Neural crest cell (in vitro differentiated cells): ENCODE results near the gene FOXI1. TPM values are rescaled to one million over a fixed set of nuclear protein-coding genes. Genes with fewer than 3 reads are reported as not detected.

Experiments used
- DNase-seq: peaks from one replicate; pipeline ENCODE4 v3.0.0; 2021; ENCODE audit warnings: low read depth, mixed read lengths, low spot score
- H3K27ac Mint-ChIP-seq: one replicate; pipeline ENCODE4 v1.8.0; 2021; ENCODE audit warnings: mild to moderate bottlenecking, mixed read lengths; ENCODE audit not compliant: unreplicated experiment
- H3K27me3 Mint-ChIP-seq: 2 replicates; pipeline ENCODE4 v1.8.0; 2021; ENCODE audit warnings: low read depth, mild to moderate bottlenecking, mixed read lengths
- H3K36me3 Mint-ChIP-seq: 2 replicates; pipeline ENCODE4 v1.8.0; 2021; ENCODE audit warnings: low read depth, mild to moderate bottlenecking, mixed read lengths
- H3K4me1 Mint-ChIP-seq: 2 replicates; pipeline ENCODE4 v1.8.0; 2021; ENCODE audit warnings: mixed read lengths
- H3K4me3 Mint-ChIP-seq: one replicate; pipeline ENCODE4 v1.8.0; 2021; ENCODE audit warnings: mild to moderate bottlenecking, mixed read lengths
- H3K9me3 Mint-ChIP-seq: 2 replicates; pipeline ENCODE4 v1.8.0; 2021; ENCODE audit warnings: mixed read lengths
- total RNA-seq: library from RNA; stranded (reverse); gene quantifications from 2 replicates; pipeline ENCODE4 v1.2.1, GENCODE V29; 2021
- TF ChIP-seq, protein P1 (sequence below): fragments of 200-600 bp; sonication (generic); conservative IDR thresholded peaks from 2 replicates; pipeline ENCODE4 v1.5.0; 2021; ENCODE audit warnings: antibody characterized with exemption, mild to moderate bottlenecking

Gene FOXI1
- total RNA-seq, 1 donor from 2014 or later: not detected

DNA sequence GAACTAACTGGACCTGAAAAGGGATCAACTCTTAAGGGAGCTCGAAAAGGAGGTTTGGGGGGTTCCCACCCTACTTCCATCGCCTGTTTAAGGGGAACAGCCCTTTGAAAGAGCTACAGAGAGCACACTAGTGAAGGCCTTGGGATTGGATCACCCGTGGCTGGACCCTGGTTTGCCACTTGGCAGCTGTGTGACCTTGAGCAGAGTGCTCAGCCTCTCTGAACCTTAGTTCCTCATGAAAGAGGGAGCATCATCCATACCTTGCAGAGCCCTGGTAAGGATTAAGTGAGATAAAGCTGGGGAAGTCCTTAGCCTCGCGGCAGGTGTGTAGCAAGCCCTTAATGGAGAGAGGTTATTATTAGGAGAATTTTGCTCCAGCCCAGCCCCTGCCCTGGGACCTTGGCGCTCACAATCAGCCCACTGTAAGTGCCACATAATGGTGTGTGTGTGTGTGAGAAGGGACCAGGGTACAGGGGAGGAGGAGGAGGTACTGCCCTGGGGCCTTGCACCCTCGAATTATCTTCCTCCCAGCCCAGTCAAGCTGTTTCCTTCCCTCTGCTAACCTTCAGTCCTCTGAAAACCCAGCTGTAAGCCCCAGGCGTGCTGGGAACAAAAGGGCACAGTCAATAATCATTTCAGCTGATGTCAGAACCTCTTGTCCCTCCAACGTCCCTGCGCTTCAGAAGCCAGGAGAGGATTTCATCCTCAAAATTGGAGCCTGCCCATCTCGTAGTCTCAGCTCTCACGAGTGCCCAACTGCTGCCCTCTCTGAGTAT is 42.9 kb downstream of the FOXI1 start:
- Mint-ChIP-seq H3K9me3 (no peaks in the 10 kb centered on the region), H3K4me3 (no peak overlapping the region), H3K4me1 (peaks cover 21% of the 10 kb centered on the region), H3K27ac (no peak overlapping the region), H3K36me3 (no peaks in the 10 kb centered on the region), H3K27me3 (no peaks in the 10 kb centered on the region)
- DNase-seq: peak; percentile 14
- TF ChIP-seq, protein P1, sequence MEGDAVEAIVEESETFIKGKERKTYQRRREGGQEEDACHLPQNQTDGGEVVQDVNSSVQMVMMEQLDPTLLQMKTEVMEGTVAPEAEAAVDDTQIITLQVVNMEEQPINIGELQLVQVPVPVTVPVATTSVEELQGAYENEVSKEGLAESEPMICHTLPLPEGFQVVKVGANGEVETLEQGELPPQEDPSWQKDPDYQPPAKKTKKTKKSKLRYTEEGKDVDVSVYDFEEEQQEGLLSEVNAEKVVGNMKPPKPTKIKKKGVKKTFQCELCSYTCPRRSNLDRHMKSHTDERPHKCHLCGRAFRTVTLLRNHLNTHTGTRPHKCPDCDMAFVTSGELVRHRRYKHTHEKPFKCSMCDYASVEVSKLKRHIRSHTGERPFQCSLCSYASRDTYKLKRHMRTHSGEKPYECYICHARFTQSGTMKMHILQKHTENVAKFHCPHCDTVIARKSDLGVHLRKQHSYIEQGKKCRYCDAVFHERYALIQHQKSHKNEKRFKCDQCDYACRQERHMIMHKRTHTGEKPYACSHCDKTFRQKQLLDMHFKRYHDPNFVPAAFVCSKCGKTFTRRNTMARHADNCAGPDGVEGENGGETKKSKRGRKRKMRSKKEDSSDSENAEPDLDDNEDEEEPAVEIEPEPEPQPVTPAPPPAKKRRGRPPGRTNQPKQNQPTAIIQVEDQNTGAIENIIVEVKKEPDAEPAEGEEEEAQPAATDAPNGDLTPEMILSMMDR: no peak

DNA sequence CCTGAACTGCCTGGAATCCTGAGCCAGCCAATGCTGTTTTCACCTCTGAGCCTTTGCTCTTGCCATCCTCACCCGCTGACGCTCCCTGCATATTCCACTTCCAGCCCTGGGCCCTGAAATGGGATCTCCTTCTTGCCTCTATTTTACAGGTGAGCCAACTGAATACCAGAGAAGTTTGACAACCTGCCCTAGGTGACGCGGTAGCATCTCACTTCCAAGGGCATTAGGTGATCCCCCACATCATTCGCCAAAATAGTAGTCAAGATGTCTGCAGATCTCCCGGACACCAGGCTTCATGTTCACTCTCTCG is 43.5 kb downstream of the FOXI1 start:
- TF ChIP-seq, protein P1: no peak
- Mint-ChIP-seq H3K4me1 (peaks cover 21% of the 10 kb centered on the region), H3K27me3 (no peaks in the 10 kb centered on the region), H3K36me3 (no peaks in the 10 kb centered on the region), H3K9me3 (no peaks in the 10 kb centered on the region), H3K27ac (no peak overlapping the region), H3K4me3 (no peak overlapping the region)
- DNase-seq: no peak

DNA sequence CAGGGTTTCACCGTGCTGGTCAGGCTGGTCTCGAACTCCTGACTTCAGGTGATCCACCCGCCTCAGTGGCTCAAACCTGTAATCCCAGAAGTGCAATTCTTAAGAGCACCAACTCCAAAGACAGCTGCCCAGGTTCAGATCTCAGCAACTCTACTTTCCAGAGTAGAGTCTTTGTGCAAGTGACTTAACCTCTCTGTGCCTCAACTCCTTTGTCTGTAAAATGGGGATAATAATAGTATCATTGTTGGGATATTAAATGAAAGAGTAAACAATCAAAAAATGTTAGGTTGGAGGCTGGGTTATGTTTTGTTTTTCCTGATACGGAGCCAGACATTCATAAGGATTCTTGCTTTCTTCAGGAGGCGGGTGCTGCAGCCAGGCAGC is 45.0 kb downstream of the FOXI1 start:
- TF ChIP-seq, protein P1: no peak
- Mint-ChIP-seq H3K27ac (no peak overlapping the region), H3K9me3 (no peaks in the 10 kb centered on the region), H3K4me3 (no peak overlapping the region), H3K36me3 (no peaks in the 10 kb centered on the region), H3K27me3 (no peaks in the 10 kb centered on the region), H3K4me1 (peaks cover 21% of the 10 kb centered on the region)
- DNase-seq: no peak

DNA sequence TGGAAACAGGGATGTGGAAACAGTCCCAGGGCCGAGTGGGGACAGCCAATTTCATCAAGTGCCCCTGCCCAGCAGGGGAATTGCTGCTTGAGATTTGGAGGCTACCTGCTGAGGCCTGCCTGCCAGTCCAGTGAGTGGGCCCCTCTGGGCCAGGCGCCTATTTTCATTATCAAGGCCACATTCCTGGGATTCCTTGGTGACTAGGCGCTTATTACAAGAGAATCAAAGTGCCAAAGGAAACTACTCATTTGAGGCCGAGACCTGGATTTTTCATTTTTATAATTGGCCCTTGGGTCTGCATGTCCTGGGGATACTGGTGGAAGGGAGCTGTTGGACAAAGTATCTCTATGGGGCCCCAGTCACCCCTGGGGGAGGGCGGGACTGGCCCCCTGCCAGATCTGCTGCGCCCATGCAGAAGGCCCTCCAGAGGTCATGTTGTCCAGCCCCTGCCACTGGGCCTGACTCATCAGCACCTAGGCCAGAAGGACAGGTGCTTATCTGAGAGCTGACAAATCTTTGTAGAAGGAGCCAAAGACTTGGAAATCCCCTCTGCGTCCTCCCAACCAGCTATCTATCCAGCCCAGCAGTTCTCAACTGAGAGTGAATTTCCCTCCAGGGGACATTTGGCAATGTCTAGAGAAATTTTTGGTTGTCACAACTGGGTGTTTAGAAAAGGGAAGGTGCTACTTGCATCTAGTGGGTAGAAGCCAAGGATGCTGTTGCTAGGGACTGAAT is 45.6 kb downstream of the FOXI1 start:
- no peak for DNase-seq
- Mint-ChIP-seq H3K4me3 (no peak overlapping the region), H3K36me3 (no peaks in the 10 kb centered on the region), H3K27ac (no peak overlapping the region), H3K4me1 (peaks cover 21% of the 10 kb centered on the region), H3K27me3 (no peaks in the 10 kb centered on the region), H3K9me3 (no peaks in the 10 kb centered on the region)
- TF ChIP-seq, protein P1: no peak

DNA sequence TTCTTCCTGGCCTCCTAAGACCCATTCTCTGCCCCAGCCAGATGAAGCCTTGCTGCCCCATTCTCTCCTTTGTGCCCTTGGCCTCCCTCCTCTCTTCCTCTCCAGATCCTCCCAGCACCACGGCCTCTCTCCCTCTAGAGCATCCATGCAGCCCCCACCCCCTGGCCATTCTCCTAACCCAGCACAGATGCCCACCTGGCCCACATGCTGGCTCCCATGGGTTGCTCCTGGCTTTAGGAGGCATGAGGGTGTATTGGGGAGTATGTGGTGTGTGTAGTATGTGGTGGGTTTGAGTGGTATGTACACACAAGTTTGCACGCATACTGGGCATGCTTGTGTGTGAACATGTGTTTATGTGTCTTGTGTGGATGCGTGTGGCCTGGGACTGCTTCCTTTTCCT is 47.1 kb downstream of the FOXI1 start:
- no peaks in the 10 kb centered on the region for H3K36me3 Mint-ChIP-seq
- H3K27me3 Mint-ChIP-seq: no peaks in the 10 kb centered on the region
- no peak for DNase-seq
- H3K27ac Mint-ChIP-seq: no peak overlapping the region
- TF ChIP-seq, protein P1: no peak
- peaks cover 17% of the 10 kb centered on the region for H3K4me1 Mint-ChIP-seq
- H3K9me3 Mint-ChIP-seq: no peaks in the 10 kb centered on the region
- H3K4me3 Mint-ChIP-seq: no peak overlapping the region
